ENCODE measurements around the gene VASH2.

Gene VASH2

DNA sequence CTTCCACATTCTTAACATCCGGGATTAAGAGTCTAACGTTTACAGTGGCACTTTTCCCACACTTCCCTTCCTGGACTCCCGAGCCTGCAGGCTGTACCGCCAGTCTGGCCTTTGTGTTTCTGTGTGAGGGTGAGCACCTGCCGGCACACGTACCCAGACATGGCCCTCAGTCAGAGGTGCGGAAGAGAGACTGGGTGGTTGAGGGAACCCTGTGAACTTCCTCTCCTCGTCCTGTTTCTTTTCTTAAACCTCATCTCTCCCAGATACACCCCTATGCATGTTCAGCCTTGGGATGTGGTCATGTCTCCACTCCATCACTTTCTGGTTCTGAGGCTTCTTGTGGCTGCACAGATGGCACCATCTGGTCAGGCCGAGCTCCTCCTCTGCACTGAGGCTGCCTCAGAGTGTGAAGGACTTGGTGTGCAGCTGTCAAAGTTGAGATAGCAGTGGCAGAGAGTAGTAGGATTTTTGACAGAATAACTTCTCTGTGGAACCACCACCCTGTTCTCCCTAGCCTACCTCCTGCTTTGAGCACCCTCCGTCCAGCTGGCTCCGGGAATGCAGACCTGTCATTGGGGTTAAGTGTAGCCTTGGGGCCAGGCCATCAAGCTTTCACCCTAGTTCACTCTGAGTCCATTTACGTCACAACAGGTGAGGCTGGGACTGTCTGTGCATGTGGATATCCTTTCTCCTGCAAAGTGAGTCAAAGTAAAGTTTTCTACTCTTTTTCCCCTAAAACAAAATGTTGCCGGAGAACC, 31.4 kb downstream of the VASH2 start:
- Histone ChIP-seq H3K27ac (ENCODE audit: low read depth, low read length, poor library complexity, severe bottlenecking) (no peak overlapping the region), H3K79me2 (ENCODE audit: insufficient read depth, low read length) (no peaks in the 10 kb centered on the region), H3K4me1 (ENCODE audit: insufficient read depth, low read length, severe bottlenecking) (no peaks in the 10 kb centered on the region), H3K9me2 (ENCODE audit: low read depth, low read length) (no peaks in the 10 kb centered on the region), H3K36me3 (ENCODE audit: insufficient read depth, low read length) (no peaks in the 10 kb centered on the region), H3F3A (ENCODE audit: insufficient read depth, low read length) (no peaks in the 10 kb centered on the region), H3K4me3 (ENCODE audit: low read depth, low read length, poor library complexity, severe bottlenecking) (no peak overlapping the region), H3K9ac (ENCODE audit: low read length) (no peak overlapping the region), H4K20me1 (ENCODE audit: insufficient read depth, low read length) (no peaks in the 10 kb centered on the region), H3K27me3 (ENCODE audit: insufficient read depth, low read length) (no peaks in the 10 kb centered on the region), H2AFZ (ENCODE audit: low read length) (no peak overlapping the region), H3K9me3 (ENCODE audit: low read length) (no peaks in the 10 kb centered on the region), H3K4me2 (ENCODE audit: low read length) (no peak overlapping the region)
- TF ChIP-seq CTCF (IDR thresholded peaks at IDR 0.05; ENCODE audit: low read length) = no peak
- TF ChIP-seq EZH2 (IDR thresholded peaks at IDR 0.05; ENCODE audit: borderline replicate concordance, low read length) = no peak

DNA sequence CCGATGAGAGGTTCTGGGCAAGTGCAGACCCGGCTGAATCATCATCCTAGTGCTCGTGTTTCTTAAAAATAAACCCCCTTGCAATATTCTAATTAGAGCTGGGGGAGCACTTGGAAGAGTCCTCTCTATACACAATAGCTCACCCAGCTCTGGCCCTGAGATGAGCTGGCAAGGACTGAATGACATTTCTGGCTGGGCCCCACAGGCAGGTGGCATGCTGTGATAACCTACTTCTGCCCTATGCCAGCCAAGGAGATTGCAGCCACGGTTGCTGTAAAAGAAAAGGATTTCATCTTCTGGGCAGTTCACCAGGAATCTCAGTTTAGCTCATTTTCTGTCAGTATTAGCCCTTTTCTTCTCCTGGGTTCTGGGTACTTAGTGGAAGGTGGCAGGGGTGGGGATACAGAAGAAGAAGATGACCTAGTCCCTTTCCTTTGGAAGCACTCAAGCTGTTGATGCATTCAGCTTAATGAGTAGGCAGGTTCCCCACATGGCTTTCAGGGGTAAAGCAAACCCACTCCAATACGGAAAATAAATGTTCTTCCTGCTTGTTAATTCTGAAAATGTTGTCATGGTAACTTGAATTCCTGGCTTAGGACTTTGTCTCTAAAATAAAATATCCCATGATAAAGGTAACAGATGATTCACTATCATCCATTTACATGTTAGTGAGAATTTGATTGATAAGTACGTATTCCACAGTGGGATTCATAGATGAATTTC, 32.2 kb downstream of the VASH2 start:
- no peak overlapping the region for H3K4me2 ChIP-seq (ENCODE audit: low read length)
- H3K9me2 ChIP-seq (ENCODE audit: low read depth, low read length) = no peaks in the 10 kb centered on the region
- H3K36me3 ChIP-seq (ENCODE audit: insufficient read depth, low read length) = no peaks in the 10 kb centered on the region
- H3F3A ChIP-seq (ENCODE audit: insufficient read depth, low read length) = no peaks in the 10 kb centered on the region
- H2AFZ ChIP-seq (ENCODE audit: low read length) = no peak overlapping the region
- H3K27me3 ChIP-seq (ENCODE audit: insufficient read depth, low read length) = no peaks in the 10 kb centered on the region
- no peak overlapping the region for H3K4me3 ChIP-seq (ENCODE audit: low read depth, low read length, poor library complexity, severe bottlenecking)
- H3K4me1 ChIP-seq (ENCODE audit: insufficient read depth, low read length, severe bottlenecking) = no peaks in the 10 kb centered on the region
- H3K27ac ChIP-seq (ENCODE audit: low read depth, low read length, poor library complexity, severe bottlenecking) = no peak overlapping the region
- no peak overlapping the region for H3K9ac ChIP-seq (ENCODE audit: low read length)
- TF ChIP-seq EZH2 (IDR thresholded peaks at IDR 0.05; ENCODE audit: borderline replicate concordance, low read length) (no peak), CTCF (IDR thresholded peaks at IDR 0.05; ENCODE audit: low read length) (no peak)
- no peaks in the 10 kb centered on the region for H3K79me2 ChIP-seq (ENCODE audit: insufficient read depth, low read length)
- no peaks in the 10 kb centered on the region for H3K9me3 ChIP-seq (ENCODE audit: low read length)
- no peaks in the 10 kb centered on the region for H4K20me1 ChIP-seq (ENCODE audit: insufficient read depth, low read length)

- H3K9ac ChIP-seq (ENCODE audit: low read length) = no peak overlapping the region
- H3K4me2 ChIP-seq (ENCODE audit: low read length) = no peak overlapping the region
- H3F3A ChIP-seq (ENCODE audit: insufficient read depth, low read length) = no peaks in the 10 kb centered on the region
- no peak overlapping the region for H3K4me3 ChIP-seq (ENCODE audit: low read depth, low read length, poor library complexity, severe bottlenecking)
- H3K9me2 ChIP-seq (ENCODE audit: low read depth, low read length) = no peaks in the 10 kb centered on the region
- no peaks in the 10 kb centered on the region for H3K36me3 ChIP-seq (ENCODE audit: insufficient read depth, low read length)
- no peaks in the 10 kb centered on the region for H4K20me1 ChIP-seq (ENCODE audit: insufficient read depth, low read length)
- H3K27me3 ChIP-seq (ENCODE audit: insufficient read depth, low read length) = no peaks in the 10 kb centered on the region
- H2AFZ ChIP-seq (ENCODE audit: low read length) = no peak overlapping the region
- no peaks in the 10 kb centered on the region for H3K79me2 ChIP-seq (ENCODE audit: insufficient read depth, low read length)
- TF ChIP-seq CTCF (IDR thresholded peaks at IDR 0.05; ENCODE audit: low read length) = no peak
- TF ChIP-seq EZH2 (IDR thresholded peaks at IDR 0.05; ENCODE audit: borderline replicate concordance, low read length) = no peak
- H3K9me3 ChIP-seq (ENCODE audit: low read length) = no peaks in the 10 kb centered on the region
- H3K27ac ChIP-seq (ENCODE audit: low read depth, low read length, poor library complexity, severe bottlenecking) = no peak overlapping the region
- H3K4me1 ChIP-seq (ENCODE audit: insufficient read depth, low read length, severe bottlenecking) = no peaks in the 10 kb centered on the region
Measured at GRCh38 chr1:212983482-212983881, 33.1 kb downstream of the VASH2 start.

Data from OCI-LY1 (cell line).